ENCODE results near the gene ABLIM2. TPM values are rescaled to one million over a fixed set of nuclear protein-coding genes. Genes with fewer than 3 reads are reported as not detected.

Gene ABLIM2
- total and polyA plus RNA-seq, 2 experiments from 2014 or later = 1.5 to 4.3 TPM

- Mint-ChIP-seq H3K27me3 (ENCODE audit: insufficient read depth, low read depth, poor library complexity) (peaks cover 4% of the 10 kb centered on the region), H3K27ac (no peak overlapping the region), H3K9me3 (peaks cover 30% of the 10 kb centered on the region), H3K36me3 (ENCODE audit: low read depth) (peaks cover 27% of the 10 kb centered on the region), H3K4me1 (0 out of 3 replicates have a peak, but pooled peaks cover 3% of the 10 kb centered on the region), H3K4me3 (no peak overlapping the region; the same call in 2 of the 3 replicates)
- Histone ChIP-seq H2AFZ (no peak overlapping the region), H3K4me1 (ENCODE audit: insufficient read depth) (no peaks in the 10 kb centered on the region), H3K9me2 (ENCODE audit: insufficient read depth) (no peaks in the 10 kb centered on the region), H3K4me3 (no peak overlapping the region), H3K36me3 (ENCODE audit: insufficient read depth) (no peaks in the 10 kb centered on the region; the same call in 1 of the 2 replicates), H3F3A (replicated peaks; ENCODE audit: low read depth) (0 out of 2 replicates have a peak, but pooled peaks cover 4% of the 10 kb centered on the region), H3K27ac (ENCODE audit: low read depth) (no peak overlapping the region), H3K79me2 (replicated peaks; ENCODE audit: insufficient read depth) (no peaks in the 10 kb centered on the region), H3K4me2 (no peak overlapping the region), H3K27me3 (ENCODE audit: insufficient read depth) (no peaks in the 10 kb centered on the region), H4K20me1 (replicated peaks; ENCODE audit: insufficient read depth) (no peaks in the 10 kb centered on the region)
- DNase-seq (ENCODE audit: low spot score) (no peak), ATAC-seq (no peak)
- no peak for TF ChIP-seq ETS1 (IDR thresholded peaks at IDR 0.05)
- no peak for TF ChIP-seq NANOG (IDR thresholded peaks at IDR 0.05; ENCODE audit: borderline replicate concordance)
- TF ChIP-seq, protein P1, sequence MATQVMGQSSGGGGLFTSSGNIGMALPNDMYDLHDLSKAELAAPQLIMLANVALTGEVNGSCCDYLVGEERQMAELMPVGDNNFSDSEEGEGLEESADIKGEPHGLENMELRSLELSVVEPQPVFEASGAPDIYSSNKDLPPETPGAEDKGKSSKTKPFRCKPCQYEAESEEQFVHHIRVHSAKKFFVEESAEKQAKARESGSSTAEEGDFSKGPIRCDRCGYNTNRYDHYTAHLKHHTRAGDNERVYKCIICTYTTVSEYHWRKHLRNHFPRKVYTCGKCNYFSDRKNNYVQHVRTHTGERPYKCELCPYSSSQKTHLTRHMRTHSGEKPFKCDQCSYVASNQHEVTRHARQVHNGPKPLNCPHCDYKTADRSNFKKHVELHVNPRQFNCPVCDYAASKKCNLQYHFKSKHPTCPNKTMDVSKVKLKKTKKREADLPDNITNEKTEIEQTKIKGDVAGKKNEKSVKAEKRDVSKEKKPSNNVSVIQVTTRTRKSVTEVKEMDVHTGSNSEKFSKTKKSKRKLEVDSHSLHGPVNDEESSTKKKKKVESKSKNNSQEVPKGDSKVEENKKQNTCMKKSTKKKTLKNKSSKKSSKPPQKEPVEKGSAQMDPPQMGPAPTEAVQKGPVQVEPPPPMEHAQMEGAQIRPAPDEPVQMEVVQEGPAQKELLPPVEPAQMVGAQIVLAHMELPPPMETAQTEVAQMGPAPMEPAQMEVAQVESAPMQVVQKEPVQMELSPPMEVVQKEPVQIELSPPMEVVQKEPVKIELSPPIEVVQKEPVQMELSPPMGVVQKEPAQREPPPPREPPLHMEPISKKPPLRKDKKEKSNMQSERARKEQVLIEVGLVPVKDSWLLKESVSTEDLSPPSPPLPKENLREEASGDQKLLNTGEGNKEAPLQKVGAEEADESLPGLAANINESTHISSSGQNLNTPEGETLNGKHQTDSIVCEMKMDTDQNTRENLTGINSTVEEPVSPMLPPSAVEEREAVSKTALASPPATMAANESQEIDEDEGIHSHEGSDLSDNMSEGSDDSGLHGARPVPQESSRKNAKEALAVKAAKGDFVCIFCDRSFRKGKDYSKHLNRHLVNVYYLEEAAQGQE (IDR thresholded peaks at IDR 0.05; ENCODE audit: unreplicated experiment) = no peak
- no peak for TF ChIP-seq JUNB (IDR thresholded peaks at IDR 0.05; ENCODE audit: unreplicated experiment)
- TF ChIP-seq EZH2phosphoT487 (IDR thresholded peaks at IDR 0.05; ENCODE audit: unreplicated experiment) = no peak
- TF ChIP-seq ZNF114 (CRISPR knock-in tag; IDR thresholded peaks at IDR 0.05) = no peak
- no peak for TF ChIP-seq STAT1 (IDR thresholded peaks at IDR 0.05; ENCODE audit: unreplicated experiment)
- TF ChIP-seq, protein P2, sequence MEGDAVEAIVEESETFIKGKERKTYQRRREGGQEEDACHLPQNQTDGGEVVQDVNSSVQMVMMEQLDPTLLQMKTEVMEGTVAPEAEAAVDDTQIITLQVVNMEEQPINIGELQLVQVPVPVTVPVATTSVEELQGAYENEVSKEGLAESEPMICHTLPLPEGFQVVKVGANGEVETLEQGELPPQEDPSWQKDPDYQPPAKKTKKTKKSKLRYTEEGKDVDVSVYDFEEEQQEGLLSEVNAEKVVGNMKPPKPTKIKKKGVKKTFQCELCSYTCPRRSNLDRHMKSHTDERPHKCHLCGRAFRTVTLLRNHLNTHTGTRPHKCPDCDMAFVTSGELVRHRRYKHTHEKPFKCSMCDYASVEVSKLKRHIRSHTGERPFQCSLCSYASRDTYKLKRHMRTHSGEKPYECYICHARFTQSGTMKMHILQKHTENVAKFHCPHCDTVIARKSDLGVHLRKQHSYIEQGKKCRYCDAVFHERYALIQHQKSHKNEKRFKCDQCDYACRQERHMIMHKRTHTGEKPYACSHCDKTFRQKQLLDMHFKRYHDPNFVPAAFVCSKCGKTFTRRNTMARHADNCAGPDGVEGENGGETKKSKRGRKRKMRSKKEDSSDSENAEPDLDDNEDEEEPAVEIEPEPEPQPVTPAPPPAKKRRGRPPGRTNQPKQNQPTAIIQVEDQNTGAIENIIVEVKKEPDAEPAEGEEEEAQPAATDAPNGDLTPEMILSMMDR (conservative IDR thresholded peaks at IDR 0.05; ENCODE audit: low read depth in 2 of 2) = no peak
- no peak for TF ChIP-seq ZNF331 (CRISPR knock-in tag; IDR thresholded peaks at IDR 0.05; ENCODE audit: low read depth)
- TF ChIP-seq POLR2AphosphoS5 (IDR thresholded peaks at IDR 0.05; ENCODE audit: low read depth) = no peak
- TF ChIP-seq ZNF462 (CRISPR knock-in tag; IDR thresholded peaks at IDR 0.05) = no peak
- TF ChIP-seq CREB1 (CRISPR knock-in tag; IDR thresholded peaks at IDR 0.05; ENCODE audit: low read depth) = no peak
- no peak for TF ChIP-seq EZH2 (IDR thresholded peaks at IDR 0.05; ENCODE audit: low read depth, unreplicated experiment)
Observed at GRCh38 chr4:8093587-8094274, 64.9 kb downstream of the ABLIM2 start.
